ENCODE measurements around the gene STOM.

DNA sequence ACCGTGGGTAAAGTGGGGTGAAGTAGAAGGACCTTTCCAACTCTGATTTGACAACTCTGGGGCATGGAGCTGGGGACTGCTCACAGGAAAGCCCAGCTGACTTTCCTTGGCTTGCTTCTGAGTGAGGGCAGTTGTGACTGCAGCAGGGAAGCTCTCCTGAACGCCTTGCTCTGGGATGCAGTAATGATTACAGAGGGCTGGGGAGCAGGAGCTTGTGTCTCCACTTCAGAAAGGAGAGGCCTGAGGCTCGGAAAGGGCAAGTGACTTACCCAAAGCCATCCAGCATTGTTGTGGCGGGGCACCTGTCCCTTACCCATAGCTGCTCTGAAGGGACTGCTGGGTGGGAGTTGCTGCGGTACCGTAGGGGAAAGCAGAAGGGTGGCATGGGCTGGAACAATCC lies 60.9 kb downstream of the STOM start:
- no peak for TF ChIP-seq YY1 (IDR thresholded peaks at IDR 0.05; ENCODE audit: insufficient read depth, insufficient read length)
- TF ChIP-seq SUZ12 (IDR thresholded peaks at IDR 0.05; ENCODE audit: extremely low read depth, insufficient read depth, insufficient read length), result no peak
- TF ChIP-seq ZNF274 (IDR thresholded peaks at IDR 0.05; ENCODE audit: low read depth, low read length), result no peak

Measured in NT2/D1 (cell line).